EH (cell line): ENCODE measurements around the gene ABLIM2.

Experiments
- DNase-seq: peaks from one replicate; pipeline ENCODE4 v3.0.0-alpha.2; 2015; ENCODE audit warnings: low read depth

Gene ABLIM2

GRCh38 chr4:8084712-8085490, 73.7 kb downstream of the ABLIM2 start:
- no peak for DNase-seq

- DNase-seq: no peak
These were observed 74.5 kb downstream of the ABLIM2 start for GRCh38 chr4:8084031-8084660.

DNA sequence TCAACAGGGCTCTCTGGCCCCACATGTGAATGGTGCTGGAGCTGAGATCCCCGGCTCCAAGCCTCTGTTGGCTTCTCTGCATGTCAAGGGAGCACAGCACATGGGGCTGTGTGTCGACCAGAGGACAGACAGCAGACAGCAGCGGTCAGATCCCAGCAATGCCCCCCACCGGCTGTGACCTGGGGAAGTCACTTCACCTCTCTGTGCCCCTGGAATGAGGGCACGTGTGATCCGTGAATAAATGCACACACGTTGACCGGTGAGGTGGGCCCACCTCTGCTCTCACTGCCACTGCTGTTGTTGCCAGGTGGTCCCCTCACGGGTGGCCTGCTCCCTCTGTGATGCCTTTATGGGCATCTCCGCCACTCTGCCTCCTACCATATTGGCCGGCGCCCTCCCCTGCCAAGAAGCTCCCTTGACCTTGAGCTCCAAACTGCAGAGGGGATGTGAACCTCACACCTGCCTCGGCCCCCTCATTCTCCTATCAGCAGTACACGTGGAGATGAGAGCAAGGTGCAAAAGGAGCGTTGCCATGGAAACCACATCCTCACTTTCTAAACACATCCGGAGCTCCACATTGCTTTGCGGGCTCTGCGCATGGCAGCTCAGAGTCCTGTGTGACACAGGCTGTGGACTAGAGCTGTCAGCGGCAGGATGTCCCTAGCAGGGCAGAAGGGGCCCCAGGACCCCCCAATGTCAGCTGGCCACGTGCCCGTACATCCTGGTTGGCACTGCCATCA, 75.4 kb downstream of the ABLIM2 start:
- no peak for DNase-seq

- DNase-seq: no peak
These were observed 76.0 kb downstream of the ABLIM2 start for GRCh38 chr4:8082517-8083055.

DNA sequence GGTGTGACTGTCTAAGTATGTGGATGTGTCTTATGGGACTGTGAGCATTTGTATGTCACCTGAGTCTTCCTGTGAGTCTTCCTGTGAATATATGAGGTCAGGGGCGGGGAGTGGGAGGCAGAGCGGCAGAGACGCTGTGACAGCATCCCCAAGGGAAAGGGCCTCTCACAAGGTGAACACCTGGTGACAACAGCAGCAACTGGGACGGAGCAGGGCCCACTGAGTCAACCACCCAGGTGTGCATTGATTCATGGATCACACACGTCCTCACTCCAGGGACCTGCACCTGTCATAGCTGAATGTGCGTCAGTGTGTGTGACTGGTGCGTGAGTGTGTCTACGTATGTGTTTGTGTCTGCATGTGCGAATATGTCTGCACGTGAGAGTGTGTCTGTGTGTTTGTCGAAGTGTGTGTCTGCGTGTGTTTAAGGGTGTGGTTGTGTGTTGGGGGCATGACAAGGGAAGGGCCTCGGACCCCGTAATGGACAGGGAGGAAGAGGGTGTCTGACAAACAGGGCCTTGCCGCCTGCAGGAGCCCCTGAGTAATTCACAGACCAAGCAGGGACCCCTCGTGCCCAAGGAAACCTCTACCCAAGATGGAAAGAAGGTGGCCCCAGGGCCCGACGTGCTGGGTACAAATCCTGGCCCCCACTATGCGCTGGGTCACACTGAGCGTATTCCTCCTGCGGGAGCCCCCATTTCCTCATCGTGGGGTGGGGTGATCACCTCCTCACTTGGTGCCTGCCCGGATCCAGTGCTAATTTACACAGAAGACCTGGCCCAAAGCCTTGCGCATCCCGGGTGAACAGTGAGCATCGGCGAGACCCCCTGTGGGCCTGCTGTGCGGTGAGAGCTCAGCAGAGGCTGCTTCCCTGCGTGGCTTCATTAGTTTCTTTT, 76.7 kb downstream of the ABLIM2 start:
- DNase-seq: no peak

DNA sequence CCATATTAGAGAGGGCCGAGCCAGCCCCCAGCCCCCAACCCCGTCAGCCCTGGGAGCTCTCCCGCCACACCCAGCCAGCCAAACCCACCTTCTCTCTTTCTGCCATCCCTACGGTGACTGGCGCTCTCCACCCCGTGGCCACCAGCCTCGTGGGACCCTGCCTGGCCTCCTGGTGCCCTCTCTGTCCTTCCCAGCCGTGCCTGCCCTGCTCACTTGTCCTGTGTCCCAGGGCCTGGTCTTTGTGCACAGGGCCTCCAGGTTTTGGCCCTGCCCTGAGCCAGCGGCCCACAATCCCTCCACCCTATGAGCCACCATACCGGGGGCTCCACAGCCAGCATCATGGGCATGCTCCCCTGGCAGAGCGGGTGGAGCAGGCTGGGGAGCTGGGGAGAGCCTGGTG, 77.4 kb downstream of the ABLIM2 start:
- no peak for DNase-seq

- no peak for DNase-seq
These were observed 77.9 kb downstream of the ABLIM2 start for GRCh38 chr4:8080754-8081065.

DNA sequence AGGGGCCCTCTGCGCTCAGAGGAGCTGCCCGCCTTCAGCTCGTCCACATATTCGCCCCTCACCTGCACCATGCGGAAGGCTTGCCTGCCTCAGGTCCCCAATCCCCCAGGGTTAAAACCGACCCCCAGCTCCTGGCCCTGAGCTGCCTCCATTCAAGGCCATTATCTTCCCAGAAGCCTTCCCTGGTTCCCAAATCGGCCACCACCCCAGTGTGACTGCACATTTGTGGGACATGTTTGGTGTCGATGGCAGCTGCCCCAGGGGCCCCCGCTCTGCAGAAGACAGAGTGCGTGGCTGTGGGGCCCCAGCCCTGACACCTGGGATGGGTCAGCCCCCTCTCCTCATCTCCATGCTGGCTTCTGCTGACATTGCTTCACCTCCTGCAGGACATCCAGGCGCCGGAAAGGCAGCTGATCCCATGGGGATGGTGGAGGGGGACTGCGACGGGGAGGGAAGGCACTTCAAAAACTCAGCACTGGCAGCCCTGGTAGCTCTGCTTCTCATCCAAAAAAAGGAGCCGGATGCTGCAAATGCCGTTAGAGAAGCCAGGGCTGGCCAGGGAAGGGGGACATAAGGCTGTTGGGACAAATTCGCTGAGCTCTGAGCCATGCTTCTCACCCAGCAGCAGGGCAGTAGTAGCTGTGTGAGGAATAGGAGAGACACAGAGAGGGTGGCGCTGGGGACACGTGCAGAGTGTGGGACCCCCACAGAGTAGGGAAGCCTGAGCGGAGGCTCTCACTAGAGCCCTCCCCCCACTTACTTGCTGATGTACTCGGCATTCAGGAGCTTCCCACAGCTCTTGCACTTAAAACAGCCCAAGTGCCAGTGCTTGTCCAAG, 78.5 kb downstream of the ABLIM2 start:
- DNase-seq: no peak

DNA sequence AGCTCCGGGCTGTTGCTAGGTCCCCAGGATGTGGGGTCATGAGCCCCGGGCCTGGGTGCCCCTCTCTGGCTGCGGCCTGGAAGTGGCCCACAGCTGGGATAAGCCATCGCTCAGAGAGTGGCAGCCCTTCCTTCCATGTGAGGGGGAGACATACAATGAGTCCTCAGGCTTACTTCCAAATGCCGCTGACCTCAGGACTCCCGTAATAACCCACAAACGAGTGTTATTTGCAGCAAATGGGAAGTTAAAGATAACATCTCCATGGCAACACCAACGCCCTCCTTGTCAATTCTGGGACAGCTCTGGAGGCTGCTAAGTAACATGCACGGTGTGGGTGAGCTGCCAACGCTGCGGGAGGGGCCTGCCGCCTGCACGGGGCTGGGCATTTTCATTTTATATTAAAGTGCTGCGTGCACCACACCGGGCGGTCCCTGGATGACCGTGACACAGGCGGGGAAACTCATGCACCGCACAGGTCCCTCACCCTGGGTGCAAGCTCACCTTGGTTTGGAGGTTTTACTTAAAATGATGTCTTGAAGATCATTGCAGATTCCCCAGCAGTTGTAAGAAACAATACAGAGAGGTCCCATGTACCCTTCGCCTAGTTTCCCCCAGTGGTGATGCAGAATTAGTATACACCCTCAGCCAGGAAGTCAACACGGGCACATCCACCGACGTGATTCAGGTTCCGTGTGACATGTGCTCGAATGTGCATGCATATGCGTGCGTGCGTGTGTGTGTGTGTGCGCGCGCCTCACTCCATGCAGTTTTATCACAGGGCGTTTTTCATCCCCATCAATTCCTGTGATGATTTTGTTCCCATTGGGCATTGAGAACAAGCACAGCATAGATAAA, 79.4 kb downstream of the ABLIM2 start:
- DNase-seq: no peak

- DNase-seq: no peak
These were observed 80.0 kb downstream of the ABLIM2 start for GRCh38 chr4:8078610-8079015.

DNA sequence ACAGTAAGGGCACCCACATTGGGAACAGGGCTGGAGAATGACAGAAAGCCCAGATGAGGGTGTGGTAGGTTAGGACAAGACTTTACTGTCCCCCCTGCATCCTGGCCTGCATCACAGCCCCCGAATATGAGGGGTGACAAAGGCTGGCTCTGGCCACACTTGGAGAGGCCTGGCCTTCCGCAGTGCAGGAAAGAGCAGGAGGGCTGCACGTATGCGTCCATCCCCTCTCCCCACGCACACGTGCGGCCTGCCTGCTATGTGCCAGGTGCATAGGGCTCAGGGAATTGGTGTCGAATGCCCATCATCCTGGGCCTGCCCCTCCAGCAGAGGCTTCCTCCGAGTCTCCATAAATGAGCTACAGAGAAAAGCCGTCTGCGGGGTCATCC, 80.5 kb downstream of the ABLIM2 start:
- no peak for DNase-seq

DNA sequence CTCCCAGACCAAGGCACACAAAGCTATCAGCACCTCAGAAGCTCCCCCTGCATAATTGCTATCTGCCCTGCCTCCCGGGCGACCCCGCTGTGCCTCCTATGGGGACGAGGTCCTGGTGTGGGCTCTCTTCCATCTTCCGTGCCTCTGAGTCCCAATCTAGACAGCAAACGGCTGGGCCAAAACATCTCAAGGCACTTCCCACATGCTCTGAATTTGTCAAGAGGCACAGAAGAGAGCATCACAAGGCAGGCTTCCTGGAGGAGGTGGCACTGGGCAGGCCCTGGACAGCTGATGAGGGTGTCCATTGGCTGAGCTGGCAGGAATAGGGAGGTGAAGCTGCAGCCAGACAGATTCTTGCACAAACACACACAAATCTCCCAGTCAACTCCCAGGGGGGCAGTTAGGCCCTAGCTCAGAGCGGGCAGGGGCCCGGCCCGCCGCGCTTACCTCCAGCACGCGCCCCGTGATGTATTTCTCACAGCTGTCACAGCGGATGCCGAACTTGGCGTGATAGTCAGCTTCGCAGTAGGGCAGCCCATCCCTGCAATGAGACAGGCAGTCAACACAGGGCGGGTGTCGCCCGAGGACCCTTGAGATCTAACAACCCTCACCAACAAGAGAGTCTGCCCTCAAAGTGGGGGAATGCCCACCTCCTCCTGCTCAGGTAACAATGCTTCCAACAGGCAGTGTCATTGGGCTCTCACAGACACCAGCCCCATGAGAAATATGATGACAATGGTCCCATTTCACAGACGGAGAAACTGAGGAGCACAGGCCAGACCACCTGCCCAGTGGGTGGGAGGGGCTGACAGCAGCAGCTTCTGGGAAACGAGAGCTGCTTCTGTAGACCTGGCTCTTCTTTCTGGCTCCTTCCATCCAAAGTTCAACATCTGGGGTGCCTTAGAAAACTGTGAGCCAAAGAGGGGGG, 81.2 kb downstream of the ABLIM2 start:
- no peak for DNase-seq

- no peak for DNase-seq
These were observed 82.6 kb downstream of the ABLIM2 start for GRCh38 chr4:8076023-8076422.

- DNase-seq: no peak
These were observed 85.3 kb downstream of the ABLIM2 start for GRCh38 chr4:8073206-8073863.

DNA sequence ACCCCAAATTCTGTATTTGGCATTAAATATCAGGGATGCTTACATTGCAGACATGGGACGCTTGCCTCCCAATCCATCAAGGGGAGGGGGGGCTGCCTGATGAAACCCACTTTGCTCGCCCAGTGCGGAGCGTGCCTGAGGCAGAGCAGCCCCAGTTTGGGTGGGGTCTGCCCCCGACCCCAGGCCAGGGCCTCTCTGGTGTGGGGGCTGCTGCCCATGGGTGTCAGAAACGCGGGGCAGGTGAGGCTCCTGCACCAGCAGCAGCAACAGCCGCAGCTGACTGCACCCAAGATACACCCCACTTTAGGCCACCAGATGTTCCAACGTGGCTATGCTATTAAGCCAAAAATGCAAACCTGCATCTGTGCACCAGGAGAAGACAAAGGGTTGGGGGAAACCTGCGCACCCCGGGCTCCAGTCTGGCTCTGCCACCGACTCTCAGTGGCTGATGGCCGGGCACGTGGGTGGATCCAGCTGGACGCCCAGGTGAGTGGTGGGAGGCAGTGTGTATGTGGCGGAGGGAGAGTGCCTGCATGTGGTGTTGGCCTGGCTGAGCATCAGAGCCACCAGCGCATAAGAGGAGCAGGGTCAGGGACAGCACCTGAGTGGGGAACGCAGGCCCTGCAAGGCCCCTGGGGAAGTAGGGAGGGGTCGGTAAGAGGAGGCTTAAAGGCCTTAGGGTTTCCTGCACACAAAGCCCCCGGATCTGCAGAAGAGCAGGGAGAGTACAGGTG, 86.2 kb downstream of the ABLIM2 start:
- DNase-seq: no peak

DNA sequence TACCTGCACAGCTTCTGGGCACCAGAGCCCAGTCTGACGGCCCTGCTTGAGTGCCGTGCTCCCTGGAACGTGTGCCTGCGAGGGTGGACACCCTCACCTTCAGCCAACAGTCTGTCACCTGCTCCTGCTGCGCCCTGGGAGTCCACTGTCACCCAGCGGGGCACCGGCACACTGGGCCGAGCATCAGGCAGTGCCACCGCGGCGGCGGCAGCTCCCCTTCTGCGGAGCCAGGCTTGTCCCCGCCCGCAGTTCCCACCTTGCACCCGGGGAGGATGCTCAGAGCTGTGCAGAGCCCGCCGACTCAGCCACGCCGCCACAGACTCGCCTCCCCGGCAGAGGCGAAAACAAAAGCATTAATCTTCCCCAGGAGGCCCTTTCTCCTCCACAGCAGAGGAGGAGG, 86.8 kb downstream of the ABLIM2 start:
- DNase-seq: no peak
